ENCODE results near the gene PRKD1.

Gene PRKD1

GRCh38 chr14:29627137-29627536 is 300.5 kb downstream of the PRKD1 start:
- no peaks in the 10 kb centered on the region for H3F3A ChIP-seq (ENCODE audit: control insufficient read depth, insufficient read depth)
- TF ChIP-seq CTCF (IDR thresholded peaks at IDR 0.05; ENCODE audit: low read depth, low read length, poor library complexity, severe bottlenecking): no peak
- no peak for TF ChIP-seq EZH2phosphoT487 (IDR thresholded peaks at IDR 0.05; ENCODE audit: borderline replicate concordance, low read length)
- no peaks in the 10 kb centered on the region for H3K9me3 ChIP-seq (ENCODE audit: control insufficient read depth, insufficient read depth, low read length)
- no peaks in the 10 kb centered on the region for H4K20me1 ChIP-seq (ENCODE audit: control insufficient read depth, insufficient read depth, low read depth, low read length)
- no peaks in the 10 kb centered on the region for H3K9me2 ChIP-seq (replicated peaks; ENCODE audit: control insufficient read depth, low read length)
- H3K27ac ChIP-seq (ENCODE audit: low read depth, low read length): no peak overlapping the region
- no peaks in the 10 kb centered on the region for H3K36me3 ChIP-seq (ENCODE audit: control insufficient read depth, low read length)
- H3K4me1 ChIP-seq (ENCODE audit: control insufficient read depth, low read length): no peaks in the 10 kb centered on the region
- no peak overlapping the region for H3K4me2 ChIP-seq (ENCODE audit: low read length)
- no peak overlapping the region for H3K4me3 ChIP-seq (ENCODE audit: low read length)
- H3K27me3 ChIP-seq (ENCODE audit: control insufficient read depth, low read length): no peaks in the 10 kb centered on the region
- H3K79me2 ChIP-seq (ENCODE audit: control insufficient read depth, low read length): no peaks in the 10 kb centered on the region

- no peak for TF ChIP-seq CTCF (IDR thresholded peaks at IDR 0.05; ENCODE audit: low read depth, low read length, poor library complexity, severe bottlenecking)
- TF ChIP-seq EZH2phosphoT487 (IDR thresholded peaks at IDR 0.05; ENCODE audit: borderline replicate concordance, low read length): no peak
- no peaks in the 10 kb centered on the region for H4K20me1 ChIP-seq (ENCODE audit: control insufficient read depth, insufficient read depth, low read depth, low read length)
- no peaks in the 10 kb centered on the region for H3K36me3 ChIP-seq (ENCODE audit: control insufficient read depth, low read length)
- H3K4me1 ChIP-seq (ENCODE audit: control insufficient read depth, low read length): no peaks in the 10 kb centered on the region
- H3K4me3 ChIP-seq (ENCODE audit: low read length): no peak overlapping the region
- no peaks in the 10 kb centered on the region for H3K79me2 ChIP-seq (ENCODE audit: control insufficient read depth, low read length)
- no peak overlapping the region for H3K27ac ChIP-seq (ENCODE audit: low read depth, low read length)
- H3K9me3 ChIP-seq (ENCODE audit: control insufficient read depth, insufficient read depth, low read length): no peaks in the 10 kb centered on the region; the same call in 1 of the 2 replicates
- H3K4me2 ChIP-seq (ENCODE audit: low read length): no peak overlapping the region
- H3F3A ChIP-seq (ENCODE audit: control insufficient read depth, insufficient read depth): no peaks in the 10 kb centered on the region
- no peaks in the 10 kb centered on the region for H3K9me2 ChIP-seq (replicated peaks; ENCODE audit: control insufficient read depth, low read length)
- H3K27me3 ChIP-seq (ENCODE audit: control insufficient read depth, low read length): no peaks in the 10 kb centered on the region
Measured at GRCh38 chr14:29618323-29619067, 309.2 kb downstream of the PRKD1 start.

DNA sequence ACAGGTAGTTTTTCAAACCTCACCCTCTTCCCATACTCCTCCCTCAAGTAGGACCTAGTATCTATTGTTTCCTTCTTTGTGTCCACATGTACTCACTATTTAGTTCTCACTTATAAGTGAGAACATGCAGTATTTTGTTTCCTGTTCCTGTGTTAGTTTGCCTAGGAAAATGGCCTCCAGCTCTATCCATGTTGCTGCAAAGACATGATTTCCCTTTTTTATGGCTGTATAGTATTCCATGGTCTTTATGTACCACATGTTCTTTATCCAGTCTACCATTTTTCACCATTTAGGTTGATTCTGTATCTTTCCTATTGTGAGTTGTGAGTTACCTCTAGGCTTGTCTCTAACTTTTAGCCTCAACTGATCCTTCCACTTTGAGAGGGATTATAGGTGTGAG is 310.7 kb downstream of the PRKD1 start:
- Histone ChIP-seq H3K9me3 (ENCODE audit: control insufficient read depth, insufficient read depth, low read length) (no peaks in the 10 kb centered on the region; the same call in 1 of the 2 replicates), H3K4me1 (ENCODE audit: control insufficient read depth, low read length) (no peaks in the 10 kb centered on the region), H3K4me3 (ENCODE audit: low read length) (no peak overlapping the region), H3K9me2 (replicated peaks; ENCODE audit: control insufficient read depth, low read length) (no peaks in the 10 kb centered on the region), H3K79me2 (ENCODE audit: control insufficient read depth, low read length) (no peaks in the 10 kb centered on the region), H3K27ac (ENCODE audit: low read depth, low read length) (no peak overlapping the region), H3F3A (ENCODE audit: control insufficient read depth, insufficient read depth) (no peaks in the 10 kb centered on the region), H3K27me3 (ENCODE audit: control insufficient read depth, low read length) (no peaks in the 10 kb centered on the region), H3K4me2 (ENCODE audit: low read length) (no peak overlapping the region), H4K20me1 (ENCODE audit: control insufficient read depth, insufficient read depth, low read depth, low read length) (no peaks in the 10 kb centered on the region), H3K36me3 (ENCODE audit: control insufficient read depth, low read length) (no peaks in the 10 kb centered on the region)
- TF ChIP-seq CTCF (IDR thresholded peaks at IDR 0.05; ENCODE audit: low read depth, low read length, poor library complexity, severe bottlenecking) (no peak), EZH2phosphoT487 (IDR thresholded peaks at IDR 0.05; ENCODE audit: borderline replicate concordance, low read length) (no peak)
